HG03095 (cell line): Measurements from ENCODE around the gene SLC4A8.

Experiments
- ATAC-seq: cut with Tn5 transposase; IDR thresholded peaks from one replicate; pipeline ENCODE4 v1.9.1; 2021; ENCODE audit warnings: moderate library complexity; ENCODE audit not compliant: unreplicated experiment

SLC4A8 gene

GRCh38 chr12:51522696-51523095 lies 98.1 kb downstream of the SLC4A8 start:
- no peak for ATAC-seq

GRCh38 chr12:51524386-51524901 lies 99.8 kb downstream of the SLC4A8 start:
- no peak for ATAC-seq

DNA sequence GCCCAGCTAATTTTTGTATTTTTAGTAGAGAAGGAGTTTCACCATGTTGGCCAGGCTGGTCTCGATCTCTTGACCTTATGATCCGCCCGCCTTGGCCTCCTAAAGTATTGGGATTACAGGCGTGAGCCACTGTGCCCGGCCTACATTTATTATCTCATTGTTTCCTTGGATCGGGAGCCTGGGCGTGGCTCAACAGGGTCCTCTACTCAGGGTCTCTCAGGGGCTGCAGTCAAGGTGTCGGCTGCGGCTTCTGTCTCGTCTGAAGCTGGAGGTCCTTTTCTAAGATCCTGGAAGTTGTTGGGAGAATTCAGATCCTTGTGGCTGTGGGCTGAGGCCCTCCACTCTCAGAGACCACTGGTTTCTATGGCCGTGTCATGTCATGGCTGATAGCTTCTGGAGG lies 100.9 kb downstream of the SLC4A8 start:
- ATAC-seq: no peak

DNA sequence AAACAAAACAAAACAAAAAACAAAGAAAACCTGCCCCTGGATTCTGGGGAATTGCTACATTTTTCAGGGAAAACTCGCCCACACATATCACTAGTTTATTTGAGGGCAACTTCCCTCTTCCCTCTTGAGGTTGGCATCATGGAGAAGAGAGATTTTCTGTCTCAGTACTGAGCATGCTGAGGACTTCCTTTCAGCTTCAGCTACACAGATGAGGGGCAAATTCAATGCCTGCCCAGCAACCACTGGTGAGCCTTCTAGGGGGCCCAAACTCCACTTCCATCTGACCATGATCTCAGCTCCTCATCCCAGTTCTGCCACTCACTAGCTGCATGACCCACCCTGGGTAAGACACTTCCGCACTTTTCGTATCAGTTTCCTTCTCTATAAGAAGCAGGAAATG lies 103.3 kb downstream of the SLC4A8 start:
- no peak for ATAC-seq

- no peak for ATAC-seq
These were observed 104.4 kb downstream of the SLC4A8 start for GRCh38 chr12:51528852-51529650.

GRCh38 chr12:51529651-51529970 lies 105.0 kb downstream of the SLC4A8 start:
- no peak for ATAC-seq

GRCh38 chr12:51530208-51530607 lies 105.6 kb downstream of the SLC4A8 start:
- no peak for ATAC-seq

DNA sequence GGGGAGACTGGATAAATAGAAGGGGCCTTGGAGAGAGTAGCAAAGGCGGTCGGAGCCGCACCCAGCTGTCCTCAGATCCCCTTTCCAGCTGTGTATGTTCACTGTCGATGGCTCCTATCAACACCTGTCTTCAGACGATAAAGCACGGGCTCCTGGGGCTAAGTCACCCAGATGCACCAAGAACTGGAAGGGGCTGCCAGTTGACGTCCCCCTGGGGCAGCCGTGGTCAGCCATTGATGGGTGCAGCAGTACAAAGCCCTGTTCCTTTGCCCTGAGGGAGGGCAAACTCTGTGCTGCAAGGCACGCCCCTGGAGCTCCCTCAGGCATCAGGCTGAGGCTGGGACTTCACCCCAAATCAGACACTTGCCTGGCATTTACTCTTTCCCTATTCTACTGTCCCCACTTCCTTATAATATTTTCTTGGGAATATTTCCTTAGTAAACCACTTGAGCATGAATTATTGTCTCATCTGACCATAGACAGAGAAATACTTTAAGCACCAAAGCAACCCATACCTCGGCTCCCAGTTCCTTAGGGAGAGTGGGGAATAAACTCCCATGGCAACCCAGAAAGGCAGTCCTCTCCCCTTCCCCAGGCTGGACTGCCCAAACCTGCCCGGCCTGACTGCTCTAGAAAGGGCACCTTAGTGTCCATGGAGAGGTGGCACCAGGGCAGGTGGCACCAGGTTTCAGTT lies 106.8 kb downstream of the SLC4A8 start:
- no peak for ATAC-seq

- no peak for ATAC-seq
These were observed 107.4 kb downstream of the SLC4A8 start for GRCh38 chr12:51531978-51532497.

DNA sequence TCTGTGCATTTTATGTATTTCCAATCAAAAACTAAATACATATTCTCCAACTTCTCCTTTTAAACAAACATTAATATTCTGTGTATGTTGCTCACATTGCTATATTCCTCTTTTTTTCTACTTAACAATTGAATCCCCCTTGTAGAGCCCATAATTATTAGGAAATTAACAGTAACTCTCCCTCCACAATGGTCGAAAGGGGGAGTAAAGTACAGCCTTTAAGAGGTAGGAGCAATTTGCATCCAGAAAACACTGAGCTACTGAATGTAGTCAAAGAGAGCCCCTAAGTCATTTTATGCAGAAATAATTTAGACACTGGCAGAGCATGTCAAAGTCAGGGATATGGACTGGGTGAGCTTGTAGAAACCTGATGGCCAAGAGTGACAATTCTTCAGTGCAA lies 109.2 kb downstream of the SLC4A8 start:
- no peak for ATAC-seq

- no peak for ATAC-seq
These were observed 109.8 kb downstream of the SLC4A8 start for GRCh38 chr12:51534216-51535074.

- no peak for ATAC-seq
These were observed 111.5 kb downstream of the SLC4A8 start for GRCh38 chr12:51536159-51536558.

- no peak for ATAC-seq
These were observed 113.5 kb downstream of the SLC4A8 start for GRCh38 chr12:51538149-51538548.

- no peak for ATAC-seq
These were observed 114.0 kb downstream of the SLC4A8 start for GRCh38 chr12:51538599-51538998.

DNA sequence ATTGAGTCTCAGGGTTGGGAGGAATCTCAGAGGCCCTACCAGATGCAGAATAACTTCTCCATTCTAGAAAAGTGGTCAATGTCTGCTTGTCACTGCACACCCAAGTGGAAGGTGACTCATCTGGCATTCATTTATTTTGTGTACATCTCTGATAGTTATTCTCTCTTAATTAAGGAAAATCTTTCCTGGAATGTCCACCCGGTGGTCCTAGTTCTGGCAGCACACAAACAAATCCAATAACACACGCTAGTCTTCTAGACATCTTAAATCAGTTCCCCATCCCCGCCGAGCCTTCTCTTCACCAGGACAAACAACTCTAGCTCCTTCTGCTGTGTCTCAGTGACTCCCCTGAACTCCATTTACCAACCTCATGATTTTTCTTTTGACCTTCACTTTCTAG lies 116.4 kb downstream of the SLC4A8 start:
- no peak for ATAC-seq

DNA sequence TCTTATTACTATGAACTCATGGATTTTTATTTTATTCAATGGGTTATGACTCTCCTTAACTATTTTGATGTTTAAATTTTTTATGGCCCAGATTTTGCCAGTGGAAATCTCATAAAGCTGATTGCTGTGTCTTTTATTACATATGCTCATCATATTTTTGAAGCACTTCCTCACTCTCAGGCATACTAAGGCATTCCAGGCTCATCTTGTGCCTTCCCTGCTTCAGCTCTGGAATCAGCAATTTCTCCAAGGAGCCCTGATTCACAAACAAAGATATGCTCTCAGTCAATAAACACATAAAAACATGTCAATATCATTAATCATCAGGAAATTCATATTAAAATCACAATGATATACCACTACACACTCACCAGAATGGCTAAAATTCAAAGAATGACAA lies 121.5 kb downstream of the SLC4A8 start:
- ATAC-seq: no peak

DNA sequence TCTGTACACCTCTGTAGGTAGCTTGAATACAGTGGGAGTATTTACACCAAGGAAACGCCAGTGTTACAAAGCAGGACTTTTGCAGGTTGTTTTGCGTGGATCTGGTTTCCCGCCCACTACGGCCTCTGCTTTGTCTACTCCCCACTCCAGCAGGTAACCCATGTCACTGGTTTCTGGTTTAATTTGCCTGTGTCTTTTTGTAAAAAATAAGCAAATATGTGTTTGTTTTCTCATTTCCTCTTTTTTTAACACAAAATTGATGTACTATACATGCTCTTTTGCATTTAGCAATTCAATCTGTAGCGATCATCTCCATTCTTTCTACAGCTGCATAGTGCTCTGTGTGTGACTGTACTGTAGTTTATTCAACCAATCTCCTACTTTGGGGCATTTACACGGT lies 123.0 kb downstream of the SLC4A8 start:
- ATAC-seq: no peak

DNA sequence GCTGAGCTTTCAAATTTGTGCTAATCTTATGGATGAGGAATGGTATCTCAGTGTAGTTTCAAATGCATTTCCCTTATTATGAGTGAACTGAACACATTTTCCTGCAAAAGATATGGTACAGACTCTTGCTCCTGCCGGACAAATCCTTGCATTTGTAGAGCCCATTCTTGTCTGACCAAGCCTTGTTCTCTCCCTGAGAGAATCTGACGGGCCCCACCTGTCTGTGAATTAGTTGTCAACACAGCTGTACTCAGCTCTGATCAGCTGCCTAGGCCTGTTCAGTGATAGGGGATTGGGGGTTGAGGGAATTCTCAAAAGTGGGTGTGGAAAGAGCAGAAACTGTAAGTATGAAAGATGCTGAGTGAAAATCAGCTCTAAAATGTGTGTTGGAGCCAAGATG lies 123.6 kb downstream of the SLC4A8 start:
- no peak for ATAC-seq

GRCh38 chr12:51549637-51550036 lies 125.0 kb downstream of the SLC4A8 start:
- ATAC-seq: no peak
